A549 (cell line): ENCODE measurements around the gene LAMA3.

ENCODE experiments used
- CTCF ChIP-seq: fragments of >200 bp; sonication (Bioruptor Twin); formaldehyde crosslinking; IDR thresholded peaks from 3 replicates; pipeline ENCODE4 v1.5.1; 2016
- ESRRA ChIP-seq: fragments of 150-350 bp; IDR thresholded peaks from 2 replicates; pipeline ENCODE4 v1.6.1; 2014; ENCODE audit warnings: mild to moderate bottlenecking, low read length, borderline replicate concordance
- FOSL2 ChIP-seq, 2 experiments: fragments of 450-650 bp in 1 of 2; fragments of >200 bp in 1 of 2; sonication (Bioruptor Twin) in 1 of 2; formaldehyde crosslinking; IDR thresholded peaks; 2 replicates each; pipeline versions ENCODE4 v1.5.0 to v1.6.1; 2016 to 2020; ENCODE audit warnings: mild to moderate bottlenecking in 1 of 2, moderate library complexity in 1 of 2
- HDAC2 ChIP-seq: fragments of 200-600 bp; sonication (generic); IDR thresholded peaks from 2 replicates; pipeline ENCODE4 v1.6.1; 2016
- HMGXB4 ChIP-seq: fragments of 250-450 bp; sonication (Bioruptor Pico); IDR thresholded peaks from 2 replicates; pipeline ENCODE4 v1.5.0; 2021; ENCODE audit warnings: mild to moderate bottlenecking, moderate library complexity, borderline replicate concordance
- HOXB13 ChIP-seq: fragments of 250-450 bp; sonication (Bioruptor Pico); IDR thresholded peaks from 2 replicates; pipeline ENCODE4 v1.5.0; 2020; ENCODE audit warnings: low read depth, mild to moderate bottlenecking, moderate library complexity
- KDM1A ChIP-seq: fragments of 200-600 bp; sonication (generic); IDR thresholded peaks from 2 replicates; pipeline ENCODE4 v1.6.1; 2016; ENCODE audit warnings: low read depth, mild to moderate bottlenecking
- PBX3 ChIP-seq: IDR thresholded peaks from 2 replicates; pipeline ENCODE4 v1.6.1; 2012
- POLR2A ChIP-seq: IDR thresholded peaks from 2 replicates; pipeline ENCODE4 v1.6.1; 2012; ENCODE audit warnings: mild to moderate bottlenecking, low read length
- POLR2AphosphoS2 ChIP-seq: conservative IDR thresholded peaks from 2 replicates; pipeline ENCODE4 v1.6.1; 2012; ENCODE audit warnings: low read length, improper control_type of control experiment, inconsistent platforms
- TF ChIP-seq, protein P1 (sequence below): IDR thresholded peaks from 2 replicates; pipeline ENCODE4 v1.6.1; 2012

GRCh38 chr18:23851470-23852002, 162.3 kb downstream of the LAMA3 start:
- TF ChIP-seq CTCF, result no peak
- TF ChIP-seq, protein P1, sequence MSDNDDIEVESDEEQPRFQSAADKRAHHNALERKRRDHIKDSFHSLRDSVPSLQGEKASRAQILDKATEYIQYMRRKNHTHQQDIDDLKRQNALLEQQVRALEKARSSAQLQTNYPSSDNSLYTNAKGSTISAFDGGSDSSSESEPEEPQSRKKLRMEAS, result no peak
- TF ChIP-seq HMGXB4, result no peak
- no peak for TF ChIP-seq KDM1A
- no peak for TF ChIP-seq PBX3
- no peak for TF ChIP-seq ESRRA
- TF ChIP-seq POLR2A, result no peak
- TF ChIP-seq FOSL2 (IDR thresholded peaks at IDR 0.05), result no peak
- no peak for TF ChIP-seq FOSL2 (CRISPR knock-in tag; IDR thresholded peaks at IDR 0.05)
- TF ChIP-seq HDAC2, result no peak
- TF ChIP-seq POLR2AphosphoS2, result no peak
- TF ChIP-seq HOXB13 (CRISPR knock-in tag), result no peak
